Left renal cortex interstitium (tissue), 4 donors: ENCODE data around the gene TMEM236. TPM values are rescaled to one million over a fixed set of nuclear protein-coding genes. Genes with fewer than 3 reads are reported as not detected.
"Not testable (repeated sequence)": the region's sequence is repeated elsewhere in the genome, so short reads cannot be mapped to it uniquely, and the experiment has no call there.

Experiments used
- DNase-seq, 4 donors: peaks; one replicate each; pipeline ENCODE4 v3.0.0-alpha.2; 2013; ENCODE audit warnings: low read depth in 4 of 4, low spot score in 2 of 4, missing footprints in 1 of 4
- polyA plus RNA-seq, 4 donors: library from polyadenylated mRNA; unstranded; fragments of 120-200 nt; gene quantifications; one replicate each; pipeline ENCODE4 v1.2.1, GENCODE V29; 2013; ENCODE audit not compliant: insufficient read length in 4 of 4

The TMEM236 gene
- polyA plus RNA-seq: under 1 TPM; 0.19 to 0.31 (median 0.25) TPM

GRCh38 chr10:17751781-17752445, at the start of gene TMEM236:
TMEM236 (plus strand) TSS chr10:17752201; CDS start chr10:17752296, 95 bp downstream.
- DNase-seq: no peak

DNA sequence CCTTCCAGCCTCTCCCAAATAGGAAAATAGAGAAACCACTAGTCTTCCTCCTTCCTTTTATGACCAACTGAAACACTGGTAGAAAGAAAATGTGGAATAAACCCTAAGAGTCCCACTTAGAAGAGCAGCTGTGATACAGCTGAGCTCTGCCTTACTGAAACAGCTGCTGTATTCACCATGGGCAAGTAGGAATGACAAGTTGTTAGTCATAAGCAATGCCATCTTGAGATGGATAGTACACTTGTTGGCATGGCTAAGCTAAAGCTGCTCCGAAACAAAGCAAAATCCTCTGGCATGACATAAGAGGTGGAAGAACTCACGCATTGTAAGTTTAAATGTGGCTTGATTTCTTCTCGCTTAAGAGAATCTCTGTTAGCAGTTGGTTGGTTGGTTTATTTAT, 48.3 kb upstream of the TMEM236 start:
- no peak for DNase-seq

DNA sequence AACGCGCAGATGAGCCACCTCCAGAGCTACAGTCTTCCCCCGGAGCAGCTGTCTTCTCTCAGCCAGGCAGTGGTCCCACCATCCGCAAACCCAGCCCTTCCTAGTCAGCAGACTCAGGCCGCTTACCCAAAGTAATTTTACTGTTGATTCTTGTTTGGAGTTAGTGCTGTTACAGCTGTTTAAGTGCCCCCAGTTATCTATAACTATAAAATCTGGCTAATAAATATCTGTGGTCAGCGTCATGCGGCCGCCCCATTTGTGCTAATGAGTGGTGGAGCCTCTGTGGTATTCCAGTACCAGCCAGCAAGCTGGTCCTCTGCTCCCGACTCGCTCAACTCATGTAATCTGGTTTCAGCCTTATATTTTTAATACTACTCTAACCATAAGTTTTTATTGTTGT, 43.2 kb upstream of the TMEM236 start:
- DNase-seq: no peak

DNA sequence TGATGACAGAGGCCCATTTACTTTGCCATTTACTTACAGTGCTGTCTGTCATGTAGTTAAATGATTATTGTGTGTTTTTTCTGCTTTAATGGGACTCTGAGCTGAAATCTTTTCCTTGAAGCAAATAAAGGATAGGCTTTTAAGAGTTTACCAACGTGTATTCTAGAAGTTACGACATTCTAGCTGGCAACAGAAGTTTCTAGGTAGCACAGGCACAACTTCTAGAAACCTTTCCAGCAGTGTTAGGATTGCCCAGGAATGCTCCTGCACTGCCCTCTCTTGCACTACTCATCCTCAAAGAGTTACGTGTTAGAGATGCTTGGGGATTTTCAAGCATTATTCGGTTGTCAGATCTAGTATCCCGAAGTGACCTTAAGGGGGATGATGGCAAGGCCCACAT, 42.5 kb upstream of the TMEM236 start:
- no peak for DNase-seq

DNA sequence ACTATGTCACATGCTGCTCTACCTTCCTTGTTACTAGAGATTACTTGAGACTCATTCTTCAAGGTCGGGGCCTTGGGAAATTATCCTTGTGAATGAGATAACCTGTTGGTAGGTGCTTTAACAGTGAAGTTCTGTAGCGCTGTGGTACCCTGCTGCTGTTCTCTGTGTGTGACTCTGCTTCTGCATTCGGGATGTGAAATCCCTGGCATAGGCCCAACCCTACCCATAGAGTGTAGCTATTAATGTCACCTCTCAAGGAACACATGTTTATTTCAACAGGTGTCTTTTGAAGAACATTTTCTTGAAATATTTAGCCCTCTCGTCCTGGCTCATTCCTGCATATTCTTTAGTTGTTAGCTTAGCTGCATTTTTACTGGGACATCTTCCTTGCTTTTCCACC, 41.8 kb upstream of the TMEM236 start:
- no peak for DNase-seq

DNA sequence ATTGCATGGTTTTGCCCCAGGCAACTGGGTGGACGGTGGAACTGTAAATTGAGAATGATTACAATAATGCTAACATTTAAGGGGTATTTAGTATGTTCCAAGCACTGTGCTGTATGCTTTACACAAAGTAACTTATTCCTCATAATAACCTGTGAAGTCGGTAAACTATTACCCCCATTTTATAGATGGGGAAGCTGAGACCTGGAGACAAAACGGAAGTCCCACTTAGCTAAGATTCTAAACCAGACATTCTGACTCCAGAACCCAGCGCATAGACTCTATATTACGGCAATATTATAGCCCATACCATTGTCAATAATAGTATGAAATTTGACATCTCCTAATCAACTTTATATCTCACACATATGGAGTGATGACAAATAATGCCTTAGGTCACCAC, 39.9 kb upstream of the TMEM236 start:
- DNase-seq: no peak

DNA sequence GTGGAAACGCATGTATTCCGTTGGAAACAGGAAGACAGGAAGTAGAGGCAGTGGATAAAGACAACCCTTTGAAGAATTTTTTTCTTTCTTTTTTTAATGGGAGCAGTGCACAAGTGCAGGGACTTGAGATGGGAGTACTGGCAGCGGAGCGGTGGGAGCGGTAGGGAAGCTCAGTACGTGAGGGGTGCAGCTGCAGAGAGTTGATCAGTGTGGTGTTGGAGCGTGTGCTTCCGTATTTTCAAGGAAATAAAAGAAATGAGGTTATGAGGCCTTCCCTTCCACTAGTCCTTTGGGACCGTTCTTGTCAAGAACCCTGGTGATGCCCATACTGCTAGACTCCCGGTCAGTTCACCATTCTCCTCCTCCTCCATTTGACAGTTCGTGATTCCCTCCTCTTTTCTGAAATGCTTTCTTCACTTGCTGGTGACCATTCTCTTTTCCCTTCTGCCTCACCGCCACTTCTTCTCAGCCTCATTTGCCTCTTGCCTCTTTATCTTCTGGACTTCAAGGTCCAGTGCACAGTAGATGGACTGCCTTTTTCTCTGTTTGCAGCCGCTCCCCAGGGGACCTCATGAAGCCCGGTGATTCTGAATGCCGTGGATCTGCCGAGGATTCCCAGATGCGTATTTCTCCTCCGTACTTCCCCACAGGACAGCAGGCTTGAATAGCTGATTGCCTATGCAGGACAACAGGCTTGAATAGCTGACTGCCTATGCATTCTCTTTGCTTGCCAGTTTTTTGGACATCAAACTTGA, 39.1 kb upstream of the TMEM236 start:
- DNase-seq: no peak

GRCh38 chr10:17713758-17714157, 38.2 kb upstream of the TMEM236 start:
- no peak for DNase-seq

DNA sequence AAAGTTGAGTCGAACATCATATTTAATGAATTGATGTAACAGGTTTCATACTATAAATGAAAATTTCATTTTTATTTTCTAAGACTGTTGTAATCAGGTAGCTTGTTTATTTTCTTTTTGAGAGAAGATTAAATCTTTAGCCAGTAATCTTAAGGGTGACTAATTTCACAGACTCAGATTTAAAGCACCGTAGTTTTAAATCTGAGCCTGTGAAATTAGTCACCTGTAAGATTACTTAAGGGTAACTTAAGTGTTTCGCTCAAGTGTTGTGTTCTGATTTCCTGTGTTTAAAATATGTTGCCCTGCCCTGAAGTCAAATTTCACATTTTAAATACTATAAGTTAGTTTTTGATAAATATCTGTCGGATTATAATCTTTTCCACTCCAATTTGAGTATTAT, 35.8 kb upstream of the TMEM236 start:
- DNase-seq: no peak

DNA sequence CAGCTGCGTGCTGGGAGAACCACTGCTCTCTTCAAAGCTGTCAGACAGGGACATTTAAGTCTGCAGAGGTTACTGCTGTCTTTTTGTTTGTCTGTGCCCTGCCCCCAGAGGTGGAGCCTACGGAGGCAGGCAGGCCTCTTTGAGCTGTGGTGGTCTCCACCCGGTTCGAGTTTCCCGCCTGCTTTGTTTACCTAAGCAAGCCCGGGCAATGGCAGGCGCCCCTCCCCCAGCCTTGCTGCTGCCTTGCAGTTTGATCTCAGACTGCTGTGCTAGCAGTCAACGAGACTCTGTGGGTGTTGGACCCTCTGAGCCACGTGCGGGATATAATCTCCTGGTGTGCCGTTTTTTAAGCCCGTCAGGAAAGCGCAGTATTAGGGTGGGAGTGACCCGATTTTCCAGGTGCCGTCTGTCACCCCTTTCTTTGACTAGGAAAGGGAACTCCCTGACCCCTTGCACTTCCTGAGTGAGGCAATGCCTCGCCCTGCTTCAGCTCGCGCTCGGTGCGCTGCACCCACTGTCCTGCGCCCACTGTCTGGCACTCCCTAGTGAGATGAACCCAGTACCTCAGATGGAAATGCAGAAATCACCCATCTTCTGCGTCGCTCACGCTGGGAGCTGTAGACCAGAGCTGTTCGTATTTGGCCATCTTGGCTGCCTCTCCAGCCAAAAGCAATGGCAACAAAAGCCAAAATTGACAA, 29.5 kb upstream of the TMEM236 start:
- not testable (repeated sequence) for DNase-seq

- no peak for DNase-seq
Measured at GRCh38 chr10:17725703-17726102, 26.3 kb upstream of the TMEM236 start.

GRCh38 chr10:17729630-17730029, 22.4 kb upstream of the TMEM236 start:
- no peak for DNase-seq

GRCh38 chr10:17730667-17731066, 21.3 kb upstream of the TMEM236 start:
- DNase-seq: no peak

DNA sequence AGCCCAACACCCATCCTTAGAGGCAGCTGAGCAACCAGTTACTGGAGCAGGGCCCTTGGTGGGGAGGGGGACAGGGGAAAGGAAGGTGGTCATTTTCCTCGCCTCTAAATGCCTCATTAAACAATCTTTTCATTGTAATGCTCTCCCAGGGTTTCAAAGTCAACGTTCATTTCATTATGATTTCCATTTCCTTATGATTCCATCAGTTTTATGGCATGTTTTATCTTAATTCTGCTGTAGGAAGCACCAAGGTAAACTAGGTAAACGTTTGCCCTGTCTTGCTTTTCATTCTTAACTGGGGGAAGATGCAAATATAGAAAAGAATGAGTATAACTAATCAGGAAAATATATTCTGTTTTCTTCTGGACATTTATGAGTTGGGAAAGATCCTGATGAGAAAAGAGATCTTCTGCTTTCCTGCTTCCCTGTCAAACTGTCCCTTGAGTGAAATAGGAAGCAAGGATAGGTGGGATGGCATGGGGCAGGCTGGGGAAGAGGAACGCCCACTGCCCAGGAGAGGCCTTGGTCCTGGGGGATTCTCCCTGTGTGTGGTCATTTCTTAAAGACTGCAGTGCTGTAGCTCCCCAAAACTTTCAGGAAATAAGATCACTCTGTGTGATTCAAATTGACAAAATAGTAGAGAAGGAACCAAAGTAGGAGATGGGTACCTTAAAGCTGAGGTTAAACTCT, 20.5 kb upstream of the TMEM236 start:
- DNase-seq: no peak

DNA sequence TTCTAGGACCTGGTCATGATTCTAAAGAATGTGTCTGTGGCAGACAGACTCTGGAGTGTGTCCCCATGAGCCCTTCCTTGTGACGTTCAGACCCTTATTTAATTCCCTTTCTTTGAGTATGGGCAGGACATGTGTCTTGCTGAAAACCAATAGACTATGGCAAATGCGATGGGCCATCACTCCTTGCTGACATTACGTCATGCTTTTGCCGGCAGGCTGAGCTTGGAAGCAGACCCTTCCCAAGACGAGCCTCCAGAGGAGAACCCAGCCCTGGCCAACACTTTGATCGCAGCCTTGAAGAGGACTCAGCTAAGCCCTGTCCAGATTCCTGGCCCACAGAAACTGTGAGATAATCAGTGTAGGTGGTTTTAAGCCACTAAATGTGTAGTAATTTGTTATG, 18.4 kb upstream of the TMEM236 start:
- DNase-seq: no peak

DNA sequence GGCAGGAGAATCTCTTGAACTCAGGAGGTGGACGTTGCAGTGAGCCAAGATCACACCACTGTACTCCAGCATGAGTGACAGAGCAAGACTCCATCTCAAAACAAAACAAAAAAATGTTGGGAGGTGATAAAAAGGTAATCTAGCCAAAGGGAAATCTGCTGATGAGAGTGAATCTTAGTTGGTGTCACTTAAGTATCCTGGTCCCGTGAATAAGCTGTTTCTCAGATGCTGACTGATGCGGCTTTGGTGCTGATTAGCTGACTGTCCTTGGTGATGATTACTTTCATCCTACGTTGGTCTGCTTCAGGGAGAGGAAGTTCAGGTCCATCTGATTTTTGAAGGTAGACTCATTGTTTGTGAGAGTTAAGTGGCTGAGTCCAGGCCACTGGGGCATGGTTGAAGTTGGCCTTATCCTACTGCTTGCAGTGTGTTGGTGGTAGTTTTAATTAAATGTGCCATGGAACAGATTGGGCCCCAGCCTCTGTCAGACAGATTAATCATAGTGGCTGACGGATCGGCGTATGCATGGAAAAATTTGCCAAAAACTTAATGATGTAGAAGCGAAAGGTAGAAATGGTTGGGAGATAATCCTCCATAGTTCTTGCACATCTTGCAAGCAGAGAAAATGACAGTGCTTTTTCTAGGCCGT, 17.4 kb upstream of the TMEM236 start:
- DNase-seq: no peak

GRCh38 chr10:17735166-17735941, 16.6 kb upstream of the TMEM236 start:
- no peak for DNase-seq

- no peak for DNase-seq
Measured at GRCh38 chr10:17736223-17736622, 15.8 kb upstream of the TMEM236 start.

- no peak for DNase-seq
Measured at GRCh38 chr10:17737027-17737965, 14.7 kb upstream of the TMEM236 start.
